Measurements from ENCODE around the gene AP1G2.
"Not testable (repeated sequence)": the region's sequence is repeated elsewhere in the genome, so short reads cannot be mapped to it uniquely, and the experiment has no call there.

AP1G2 gene

DNA sequence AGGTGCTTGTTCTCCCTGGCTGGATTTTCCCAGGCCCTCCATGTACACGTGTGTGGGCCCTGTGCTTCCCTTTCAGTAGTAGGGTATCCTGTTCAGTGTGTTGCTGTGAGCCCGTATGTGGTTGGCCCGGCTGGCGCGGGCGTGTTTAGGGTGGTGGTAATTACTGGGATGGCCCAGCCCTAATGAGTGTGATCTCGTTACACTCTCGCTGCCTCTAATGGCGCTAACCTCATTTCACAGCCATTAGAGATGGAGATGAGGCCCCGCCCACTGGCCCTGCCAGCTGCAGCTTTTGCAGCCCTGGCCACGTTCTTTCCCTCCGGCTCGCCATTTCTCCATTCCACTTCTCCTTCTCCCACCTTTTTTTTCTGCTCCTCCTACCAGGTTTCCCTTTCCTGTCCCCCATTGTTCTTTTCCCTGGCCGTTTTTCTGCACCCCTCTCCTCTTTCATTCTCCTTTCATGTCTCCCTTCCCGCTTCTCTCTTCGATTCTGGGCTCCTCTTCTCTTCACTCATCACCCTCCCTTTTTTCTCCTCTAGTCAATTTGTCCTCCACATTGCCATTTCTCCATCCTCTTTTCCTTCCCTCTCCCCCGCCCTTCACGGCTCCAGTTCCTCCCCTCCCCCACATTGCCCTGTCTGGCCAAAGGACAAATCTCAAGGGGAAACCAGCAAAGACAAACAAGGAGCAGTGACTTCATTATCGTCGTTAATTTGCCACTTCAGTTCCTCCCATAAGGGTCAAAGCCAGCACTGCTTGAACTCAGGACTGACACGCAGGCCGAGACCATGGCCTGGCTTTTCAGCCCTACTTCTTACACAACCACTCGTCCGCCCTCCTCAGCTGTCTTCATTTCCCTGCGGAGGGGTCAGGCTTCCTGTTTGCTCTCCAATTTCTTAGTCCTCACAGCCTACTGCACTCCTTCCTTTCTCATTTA lies 22.8 kb downstream of the AP1G2 start:
- H3K36me3 ChIP-seq (ENCODE audit: control insufficient read depth, insufficient read depth, low read length) = peaks cover 21% of the 10 kb centered on the region
- peak overlapping the region; percentile 28; the same call in 1 of the 2 replicates for H3K4me3 ChIP-seq (ENCODE audit: low read depth, low read length)
- H3K4me1 ChIP-seq (ENCODE audit: control insufficient read depth, insufficient read depth, low read length) = peaks cover 70% of the 10 kb centered on the region
- peak overlapping the region; percentile 58; the same call in 1 of the 2 replicates for H3K9ac ChIP-seq (ENCODE audit: low read depth, low read length)
- peak overlapping the region; percentile 73 for H3K27ac ChIP-seq (ENCODE audit: low read depth, low read length)
- no peaks in the 10 kb centered on the region for H3K9me3 ChIP-seq (ENCODE audit: control insufficient read depth, insufficient read depth, low read length)
- H3K27me3 ChIP-seq (ENCODE audit: control insufficient read depth, insufficient read depth, low read length) = no peaks in the 10 kb centered on the region

DNA sequence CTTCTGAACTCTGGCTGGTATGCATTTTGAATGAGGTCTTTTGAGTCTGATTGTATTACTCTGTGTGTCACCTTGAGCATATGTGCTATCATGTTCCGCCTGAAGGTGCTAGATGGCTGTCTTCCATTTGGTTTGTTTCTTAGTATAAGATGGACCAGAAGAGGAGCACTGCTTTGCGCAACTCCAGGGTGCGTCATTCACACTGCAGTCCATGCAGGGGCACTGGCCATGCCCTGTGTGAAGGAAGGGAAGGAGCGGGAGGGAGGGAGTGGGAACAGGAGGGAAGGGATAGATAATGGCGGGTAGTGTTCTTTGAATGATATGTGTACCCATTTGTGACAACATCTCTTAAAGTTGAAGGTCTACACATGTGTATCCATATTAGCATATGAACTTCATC lies 24.2 kb downstream of the AP1G2 start:
- Histone ChIP-seq H3K27ac (ENCODE audit: low read depth, low read length) (no peak overlapping the region), H3K27me3 (ENCODE audit: control insufficient read depth, insufficient read depth, low read length) (no peaks in the 10 kb centered on the region), H3K9me3 (ENCODE audit: control insufficient read depth, insufficient read depth, low read length) (no peaks in the 10 kb centered on the region), H3K36me3 (ENCODE audit: control insufficient read depth, insufficient read depth, low read length) (peaks cover 21% of the 10 kb centered on the region), H3K9ac (ENCODE audit: low read depth, low read length) (no peak overlapping the region), H3K4me3 (ENCODE audit: low read depth, low read length) (no peak overlapping the region), H3K4me1 (ENCODE audit: control insufficient read depth, insufficient read depth, low read length) (peaks cover 67% of the 10 kb centered on the region)

- Histone ChIP-seq H3K36me3 (ENCODE audit: control insufficient read depth, insufficient read depth, low read length) (peaks cover 21% of the 10 kb centered on the region), H3K27me3 (ENCODE audit: control insufficient read depth, insufficient read depth, low read length) (no peaks in the 10 kb centered on the region), H3K4me3 (ENCODE audit: low read depth, low read length) (no peak overlapping the region), H3K4me1 (ENCODE audit: control insufficient read depth, insufficient read depth, low read length) (peaks cover 58% of the 10 kb centered on the region), H3K9ac (ENCODE audit: low read depth, low read length) (no peak overlapping the region), H3K9me3 (ENCODE audit: control insufficient read depth, insufficient read depth, low read length) (no peaks in the 10 kb centered on the region), H3K27ac (ENCODE audit: low read depth, low read length) (no peak overlapping the region)
Measured at GRCh38 chr14:23542261-23542660, 25.3 kb downstream of the AP1G2 start.

- no peaks in the 10 kb centered on the region for H3K27me3 ChIP-seq (ENCODE audit: control insufficient read depth, insufficient read depth, low read length)
- H3K4me3 ChIP-seq (ENCODE audit: low read depth, low read length) = no peak overlapping the region
- H3K9me3 ChIP-seq (ENCODE audit: control insufficient read depth, insufficient read depth, low read length) = no peaks in the 10 kb centered on the region
- H3K4me1 ChIP-seq (ENCODE audit: control insufficient read depth, insufficient read depth, low read length) = peaks cover 49% of the 10 kb centered on the region
- H3K27ac ChIP-seq (ENCODE audit: low read depth, low read length) = peak overlapping the region; percentile 99
- no peak overlapping the region for H3K9ac ChIP-seq (ENCODE audit: low read depth, low read length)
- H3K36me3 ChIP-seq (ENCODE audit: control insufficient read depth, insufficient read depth, low read length) = peaks cover 23% of the 10 kb centered on the region
Measured at GRCh38 chr14:23540141-23540469, 27.5 kb downstream of the AP1G2 start.

DNA sequence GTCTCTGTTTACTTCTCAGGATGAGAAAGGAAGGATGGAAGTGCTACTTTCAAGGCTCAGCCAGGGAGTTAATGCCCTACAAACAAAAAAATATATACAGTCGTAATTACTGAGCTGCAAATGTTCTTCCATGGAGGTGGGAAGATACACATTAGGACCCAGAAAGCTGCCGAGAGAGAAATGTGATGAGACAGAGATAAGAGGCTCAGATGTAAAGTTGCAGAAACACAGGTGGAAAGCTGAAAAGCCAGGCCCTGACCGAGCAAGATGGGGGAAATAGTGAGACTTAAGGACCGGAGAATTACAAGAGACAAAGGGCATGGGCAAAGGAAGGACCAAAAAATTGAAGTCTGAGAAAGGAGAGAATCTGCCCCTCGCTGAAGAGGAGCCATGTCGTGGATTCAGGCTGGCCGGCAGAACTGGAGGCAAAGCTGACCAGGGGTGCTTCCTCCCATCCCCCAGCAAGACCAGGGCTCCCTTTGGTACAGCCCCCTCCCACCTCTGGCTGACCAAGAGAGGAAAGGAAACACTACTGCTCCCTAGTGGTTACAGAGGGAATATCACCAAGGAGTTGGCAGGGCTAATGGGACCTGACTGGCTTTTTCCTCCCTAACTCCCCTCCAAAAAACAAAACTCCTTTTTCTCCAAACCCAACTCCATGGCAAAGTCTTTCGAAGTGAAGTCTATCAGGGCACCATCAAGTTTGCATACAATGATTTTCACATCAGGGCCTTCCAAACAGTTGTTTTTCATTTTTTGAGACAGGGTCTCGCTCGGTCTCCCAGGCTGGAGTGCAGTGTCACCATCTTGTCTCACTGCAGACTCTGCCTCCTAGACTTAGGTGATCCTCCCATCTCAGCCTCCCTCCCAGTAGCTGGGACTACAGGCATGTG lies 28.1 kb downstream of the AP1G2 start:
- Histone ChIP-seq H3K27ac (ENCODE audit: low read depth, low read length) (peak overlapping the region; percentile 99), H3K4me3 (ENCODE audit: low read depth, low read length) (peak overlapping the region; percentile 77), H3K9ac (ENCODE audit: low read depth, low read length) (peak overlapping the region; percentile 56), H3K36me3 (ENCODE audit: control insufficient read depth, insufficient read depth, low read length) (peaks cover 28% of the 10 kb centered on the region), H3K27me3 (ENCODE audit: control insufficient read depth, insufficient read depth, low read length) (no peaks in the 10 kb centered on the region), H3K4me1 (ENCODE audit: control insufficient read depth, insufficient read depth, low read length) (peaks cover 43% of the 10 kb centered on the region), H3K9me3 (ENCODE audit: control insufficient read depth, insufficient read depth, low read length) (no peaks in the 10 kb centered on the region)

- H3K9ac ChIP-seq (ENCODE audit: low read depth, low read length) = peak overlapping the region; percentile 75
- peaks cover 33% of the 10 kb centered on the region for H3K36me3 ChIP-seq (ENCODE audit: control insufficient read depth, insufficient read depth, low read length)
- H3K27me3 ChIP-seq (ENCODE audit: control insufficient read depth, insufficient read depth, low read length) = no peaks in the 10 kb centered on the region
- no peaks in the 10 kb centered on the region for H3K9me3 ChIP-seq (ENCODE audit: control insufficient read depth, insufficient read depth, low read length)
- H3K4me3 ChIP-seq (ENCODE audit: low read depth, low read length) = peak overlapping the region; percentile 77
- H3K27ac ChIP-seq (ENCODE audit: low read depth, low read length) = peak overlapping the region; percentile 99
- H3K4me1 ChIP-seq (ENCODE audit: control insufficient read depth, insufficient read depth, low read length) = peaks cover 40% of the 10 kb centered on the region
Measured at GRCh38 chr14:23538785-23539184, 28.8 kb downstream of the AP1G2 start.

- no peaks in the 10 kb centered on the region for H3K9me3 ChIP-seq (ENCODE audit: control insufficient read depth, insufficient read depth, low read length)
- H3K9ac ChIP-seq (ENCODE audit: low read depth, low read length) = peak overlapping the region; percentile 88
- H3K27ac ChIP-seq (ENCODE audit: low read depth, low read length) = peak overlapping the region; percentile 99
- H3K4me1 ChIP-seq (ENCODE audit: control insufficient read depth, insufficient read depth, low read length) = peaks cover 40% of the 10 kb centered on the region
- H3K4me3 ChIP-seq (ENCODE audit: low read depth, low read length) = peak overlapping the region; percentile 77
- H3K27me3 ChIP-seq (ENCODE audit: control insufficient read depth, insufficient read depth, low read length) = no peaks in the 10 kb centered on the region
- H3K36me3 ChIP-seq (ENCODE audit: control insufficient read depth, insufficient read depth, low read length) = peaks cover 34% of the 10 kb centered on the region
Measured at GRCh38 chr14:23538050-23538718, 29.4 kb downstream of the AP1G2 start.

DNA sequence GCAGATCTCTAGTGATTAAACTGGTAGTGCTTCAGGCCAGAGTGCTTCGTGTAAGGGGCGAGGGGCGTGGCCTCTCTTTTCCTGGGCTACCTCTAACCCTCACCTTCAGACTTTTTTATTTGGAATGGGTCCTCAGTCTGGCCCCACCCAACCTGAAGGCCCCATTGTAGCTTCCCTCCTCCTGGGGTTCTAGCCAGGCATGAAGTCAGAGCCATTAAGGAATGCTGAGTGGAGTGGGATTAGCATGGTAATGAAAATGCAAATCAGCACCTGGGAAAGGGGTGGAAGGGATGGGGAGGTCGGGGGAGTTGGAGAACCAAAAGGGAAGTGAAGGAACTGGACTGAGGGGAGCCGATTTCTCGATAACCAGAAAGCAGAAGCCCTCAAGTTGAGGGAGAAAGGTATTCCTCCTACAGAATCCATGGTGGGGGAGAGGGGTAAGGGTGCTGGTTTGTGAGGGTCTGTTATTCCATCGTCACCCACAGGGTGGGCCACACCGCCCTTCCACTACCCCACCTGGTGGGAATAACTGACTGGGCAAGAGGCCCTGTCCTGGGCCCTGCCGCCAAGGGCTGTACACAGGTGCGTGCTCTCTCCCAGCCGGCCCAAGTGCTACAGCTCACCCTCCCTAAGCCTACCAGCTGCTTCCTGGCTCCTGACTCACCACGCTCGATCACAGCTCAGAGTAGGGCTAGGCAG lies 30.1 kb downstream of the AP1G2 start:
- H3K4me3 ChIP-seq (ENCODE audit: low read depth, low read length) = peak overlapping the region; percentile 77

DNA sequence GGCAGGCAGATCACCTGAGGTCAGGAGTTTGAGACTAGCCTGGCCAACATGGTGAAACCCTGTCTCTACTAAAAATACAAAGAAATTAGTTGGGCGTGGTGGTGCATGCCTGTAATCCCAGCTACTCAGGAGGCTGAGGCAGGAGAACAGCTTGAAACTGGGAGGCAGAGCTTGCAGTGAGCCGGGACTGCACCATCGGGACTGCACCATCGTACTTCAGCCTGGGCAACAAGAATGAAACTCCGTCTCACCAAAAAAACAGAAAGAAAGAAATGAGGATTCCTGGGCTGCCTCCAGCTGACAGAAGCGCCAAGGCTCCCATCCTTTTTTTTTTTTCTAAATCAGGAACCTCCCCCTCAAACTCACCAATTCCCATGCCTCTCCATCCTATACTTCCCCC lies 30.7 kb downstream of the AP1G2 start:
- H3K27me3 ChIP-seq (ENCODE audit: control insufficient read depth, insufficient read depth, low read length); H3K9me3 ChIP-seq (ENCODE audit: control insufficient read depth, insufficient read depth, low read length); H3K9ac ChIP-seq (ENCODE audit: low read depth, low read length): not testable (repeated sequence)
- Histone ChIP-seq H3K4me3 (ENCODE audit: low read depth, low read length) (peak overlapping the region; percentile 77), H3K36me3 (ENCODE audit: control insufficient read depth, insufficient read depth, low read length) (peaks cover 34% of the 10 kb centered on the region), H3K27ac (ENCODE audit: low read depth, low read length) (peak overlapping the region; percentile 99), H3K4me1 (ENCODE audit: control insufficient read depth, insufficient read depth, low read length) (peaks cover 33% of the 10 kb centered on the region)

More for the DNA sequence above, 30.1 kb downstream of the AP1G2 start:
- peak overlapping the region; percentile 88 for H3K9ac ChIP-seq (ENCODE audit: low read depth, low read length)
- H3K4me1 ChIP-seq (ENCODE audit: control insufficient read depth, insufficient read depth, low read length) = peaks cover 39% of the 10 kb centered on the region
- peak overlapping the region; percentile 99 for H3K27ac ChIP-seq (ENCODE audit: low read depth, low read length)
- H3K27me3 ChIP-seq (ENCODE audit: control insufficient read depth, insufficient read depth, low read length) = no peaks in the 10 kb centered on the region
- no peaks in the 10 kb centered on the region for H3K9me3 ChIP-seq (ENCODE audit: control insufficient read depth, insufficient read depth, low read length)
- H3K36me3 ChIP-seq (ENCODE audit: control insufficient read depth, insufficient read depth, low read length) = peaks cover 34% of the 10 kb centered on the region

GRCh38 chr14:23536494-23536893 lies 31.1 kb downstream of the AP1G2 start:
- no peaks in the 10 kb centered on the region for H3K27me3 ChIP-seq (ENCODE audit: control insufficient read depth, insufficient read depth, low read length)
- no peaks in the 10 kb centered on the region for H3K9me3 ChIP-seq (ENCODE audit: control insufficient read depth, insufficient read depth, low read length)
- H3K36me3 ChIP-seq (ENCODE audit: control insufficient read depth, insufficient read depth, low read length) = peaks cover 36% of the 10 kb centered on the region
- H3K4me1 ChIP-seq (ENCODE audit: control insufficient read depth, insufficient read depth, low read length) = peaks cover 32% of the 10 kb centered on the region
- peak overlapping the region; percentile 99 for H3K27ac ChIP-seq (ENCODE audit: low read depth, low read length)
- no peak overlapping the region for H3K4me3 ChIP-seq (ENCODE audit: low read depth, low read length)
- no peak overlapping the region for H3K9ac ChIP-seq (ENCODE audit: low read depth, low read length)
